ENCODE data around the gene SOX4.

GRCh38 chr6:21615504-21615903 lies 22.0 kb downstream of the SOX4 start:
- TF ChIP-seq CTCF (IDR thresholded peaks at IDR 0.05) (no peak), POLR2A (IDR thresholded peaks at IDR 0.05) (no peak), POLR2AphosphoS5 (IDR thresholded peaks at IDR 0.05) (no peak)

Measured in stomach (tissue), 4 donors.